ENCODE data around the gene ANXA2R.

- TF ChIP-seq CTCF (IDR thresholded peaks at IDR 0.05; ENCODE audit: low read depth, low read length, poor library complexity, severe bottlenecking) (peak; percentile 22), EZH2phosphoT487 (IDR thresholded peaks at IDR 0.05; ENCODE audit: borderline replicate concordance, low read length) (no peak)
Measured at GRCh38 chr5:43042626-43043399, 2.7 kb upstream of the ANXA2R start.
